Measurements from ENCODE around the gene DHX15.

- TF ChIP-seq EZH2phosphoT487 (IDR thresholded peaks at IDR 0.05; ENCODE audit: insufficient read depth, low read depth) (no peak), EZH2 (IDR thresholded peaks at IDR 0.05; ENCODE audit: insufficient read depth, poor library complexity, severe bottlenecking) (no peak)
These were observed 47.7 kb upstream of the DHX15 start for GRCh38 chr4:24632011-24632410.

All from GM23248 (cell line).